RPMI7951 (cell line): ENCODE data around the gene ATP10A. TPM values are rescaled to one million over a fixed set of nuclear protein-coding genes. Genes with fewer than 3 reads are reported as not detected.
A peak's percentile ranks its signal among the peaks of the same experiment; 100 is the strongest.

Experiments used
- DNase-seq: peaks from one replicate; pipeline ENCODE4 v3.0.0-alpha.2; 2012; ENCODE audit warnings: low read depth
- total RNA-seq: library from RNA; depleted of rRNA; stranded (reverse); fragments of >200 nt; shearing (Covaris generic); gene quantifications from 2 replicates; pipeline ENCODE4 v1.2.3, GENCODE V29; 2014; rRNA removed

Gene ATP10A, protein sequence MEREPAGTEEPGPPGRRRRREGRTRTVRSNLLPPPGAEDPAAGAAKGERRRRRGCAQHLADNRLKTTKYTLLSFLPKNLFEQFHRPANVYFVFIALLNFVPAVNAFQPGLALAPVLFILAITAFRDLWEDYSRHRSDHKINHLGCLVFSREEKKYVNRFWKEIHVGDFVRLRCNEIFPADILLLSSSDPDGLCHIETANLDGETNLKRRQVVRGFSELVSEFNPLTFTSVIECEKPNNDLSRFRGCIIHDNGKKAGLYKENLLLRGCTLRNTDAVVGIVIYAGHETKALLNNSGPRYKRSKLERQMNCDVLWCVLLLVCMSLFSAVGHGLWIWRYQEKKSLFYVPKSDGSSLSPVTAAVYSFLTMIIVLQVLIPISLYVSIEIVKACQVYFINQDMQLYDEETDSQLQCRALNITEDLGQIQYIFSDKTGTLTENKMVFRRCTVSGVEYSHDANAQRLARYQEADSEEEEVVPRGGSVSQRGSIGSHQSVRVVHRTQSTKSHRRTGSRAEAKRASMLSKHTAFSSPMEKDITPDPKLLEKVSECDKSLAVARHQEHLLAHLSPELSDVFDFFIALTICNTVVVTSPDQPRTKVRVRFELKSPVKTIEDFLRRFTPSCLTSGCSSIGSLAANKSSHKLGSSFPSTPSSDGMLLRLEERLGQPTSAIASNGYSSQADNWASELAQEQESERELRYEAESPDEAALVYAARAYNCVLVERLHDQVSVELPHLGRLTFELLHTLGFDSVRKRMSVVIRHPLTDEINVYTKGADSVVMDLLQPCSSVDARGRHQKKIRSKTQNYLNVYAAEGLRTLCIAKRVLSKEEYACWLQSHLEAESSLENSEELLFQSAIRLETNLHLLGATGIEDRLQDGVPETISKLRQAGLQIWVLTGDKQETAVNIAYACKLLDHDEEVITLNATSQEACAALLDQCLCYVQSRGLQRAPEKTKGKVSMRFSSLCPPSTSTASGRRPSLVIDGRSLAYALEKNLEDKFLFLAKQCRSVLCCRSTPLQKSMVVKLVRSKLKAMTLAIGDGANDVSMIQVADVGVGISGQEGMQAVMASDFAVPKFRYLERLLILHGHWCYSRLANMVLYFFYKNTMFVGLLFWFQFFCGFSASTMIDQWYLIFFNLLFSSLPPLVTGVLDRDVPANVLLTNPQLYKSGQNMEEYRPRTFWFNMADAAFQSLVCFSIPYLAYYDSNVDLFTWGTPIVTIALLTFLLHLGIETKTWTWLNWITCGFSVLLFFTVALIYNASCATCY (N-terminal part only)
- total RNA-seq: not detected in 2 replicates

DNA sequence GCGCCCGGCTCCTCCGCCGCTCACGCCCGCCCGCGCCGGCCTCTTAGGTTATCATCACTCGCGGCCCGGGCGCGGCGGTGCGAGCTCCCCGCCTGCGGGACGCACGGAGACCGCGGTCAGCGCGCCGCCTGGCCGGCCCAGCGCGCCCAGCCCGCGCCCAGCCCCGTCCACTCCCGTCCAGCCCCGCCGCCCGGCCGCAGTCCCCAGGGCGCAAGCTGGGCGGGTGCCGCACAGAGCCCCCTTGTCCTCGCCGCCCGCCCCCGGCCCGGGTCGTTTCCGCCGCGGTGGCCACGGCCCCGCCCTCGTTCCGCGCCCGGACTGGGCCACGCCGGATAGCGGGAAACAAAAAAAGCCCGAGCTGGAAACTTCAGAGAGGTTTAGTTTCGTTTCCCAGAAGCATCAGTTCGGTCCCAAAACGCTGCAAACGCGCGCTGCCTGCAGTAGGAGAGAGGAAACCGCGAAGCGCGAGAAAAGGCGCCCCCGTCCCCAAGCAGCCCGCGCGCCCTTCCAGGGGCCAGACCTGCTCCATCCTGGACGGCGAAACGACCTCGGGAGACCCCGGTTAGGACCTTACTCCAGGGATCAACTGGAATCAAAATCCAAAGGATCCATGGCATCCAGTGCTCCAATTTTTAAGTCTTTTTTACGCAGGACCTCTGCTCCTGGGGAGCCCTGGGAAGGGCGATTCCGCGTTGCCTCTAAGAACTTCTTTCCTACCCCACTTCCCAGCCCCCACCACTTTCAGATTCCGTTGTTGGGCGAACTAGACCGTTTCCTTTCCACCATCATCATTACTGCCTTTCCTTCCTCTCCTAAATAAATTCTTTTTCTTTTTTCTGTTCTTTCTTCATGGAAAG lies at the start of gene ATP10A:
Gene ATP10A (minus strand): TSS at position 217 of the 857 bp plus-strand sequence. CDS start 231 bp downstream, outside the sequence.
- peak; percentile 2 for DNase-seq

DNA sequence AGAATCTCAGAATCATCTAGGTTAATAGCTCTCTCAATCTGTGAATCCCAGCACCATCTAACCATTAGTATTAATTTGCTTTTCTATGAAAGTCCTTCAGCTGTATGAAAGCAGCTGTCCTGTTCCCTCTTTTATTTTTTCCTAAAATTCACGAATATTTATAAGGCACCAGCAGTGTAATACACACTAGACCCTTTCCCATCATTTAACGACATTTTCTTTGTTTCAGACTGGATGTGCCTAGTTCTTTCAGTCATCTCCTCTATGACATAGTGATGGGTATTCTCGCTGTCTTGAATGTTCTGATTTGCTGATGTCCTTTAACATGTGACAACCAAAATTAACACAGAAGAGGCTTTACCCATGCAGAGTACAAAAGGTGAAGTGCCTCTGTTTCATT lies 48.9 kb upstream of the ATP10A start:
- DNase-seq: no peak

DNA sequence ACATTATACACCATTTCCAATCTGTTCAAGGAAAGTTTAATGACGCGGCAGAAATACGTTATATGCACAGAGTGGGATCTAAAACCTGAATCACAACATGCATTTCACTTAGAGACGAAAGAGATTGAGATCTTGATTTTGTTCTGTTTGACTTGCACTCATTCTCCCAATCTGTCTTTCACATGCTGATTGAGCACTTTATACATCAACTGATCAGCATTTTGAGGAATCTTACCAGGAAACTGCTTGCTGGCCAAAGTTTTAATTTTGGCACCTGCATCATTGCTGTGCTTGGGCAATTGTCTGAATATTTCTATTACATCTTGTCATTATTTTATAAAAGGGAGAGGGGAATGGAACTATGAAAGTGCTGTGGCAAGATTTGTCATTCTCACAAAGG lies 47.7 kb upstream of the ATP10A start:
- no peak for DNase-seq

DNA sequence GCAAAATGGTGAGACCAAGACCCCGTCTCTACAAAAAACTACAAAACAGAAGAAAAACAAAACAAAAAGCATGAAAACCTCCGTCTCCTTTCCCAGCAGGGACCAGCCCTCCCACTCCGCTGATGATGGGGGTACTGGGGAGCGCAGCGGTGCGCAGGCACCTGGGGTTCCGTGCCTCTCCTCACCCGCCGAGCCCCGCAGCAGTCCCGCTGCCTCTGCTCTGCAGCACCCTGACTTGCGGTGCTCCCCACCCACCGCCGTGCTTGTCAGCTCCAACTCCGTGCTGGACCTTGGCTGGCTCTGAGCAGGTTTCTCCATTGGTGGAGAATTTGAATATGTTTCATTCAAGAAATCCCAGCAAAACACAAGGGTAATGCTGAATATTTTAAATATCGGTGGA lies 46.7 kb upstream of the ATP10A start:
- DNase-seq: no peak

DNA sequence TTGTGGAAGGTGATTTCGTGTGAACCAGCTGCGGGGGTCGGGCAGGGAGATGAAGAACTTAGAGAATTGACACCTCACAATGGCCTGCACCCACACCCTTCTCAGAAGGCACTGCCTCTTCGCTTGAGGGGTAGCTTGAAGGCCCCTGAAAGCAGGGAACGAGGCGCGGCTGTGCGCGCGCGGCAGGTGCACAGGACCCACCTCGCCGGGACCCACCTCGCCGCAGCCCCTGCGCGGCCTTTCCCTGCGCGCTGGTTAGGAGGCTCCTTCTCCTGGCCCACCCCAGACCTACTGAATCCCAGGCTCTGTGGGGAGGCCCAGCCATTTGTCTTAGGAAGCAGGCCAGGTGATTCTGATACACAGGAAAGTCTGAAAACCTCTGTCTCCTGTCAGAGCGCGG lies 46.2 kb upstream of the ATP10A start:
- DNase-seq: no peak

DNA sequence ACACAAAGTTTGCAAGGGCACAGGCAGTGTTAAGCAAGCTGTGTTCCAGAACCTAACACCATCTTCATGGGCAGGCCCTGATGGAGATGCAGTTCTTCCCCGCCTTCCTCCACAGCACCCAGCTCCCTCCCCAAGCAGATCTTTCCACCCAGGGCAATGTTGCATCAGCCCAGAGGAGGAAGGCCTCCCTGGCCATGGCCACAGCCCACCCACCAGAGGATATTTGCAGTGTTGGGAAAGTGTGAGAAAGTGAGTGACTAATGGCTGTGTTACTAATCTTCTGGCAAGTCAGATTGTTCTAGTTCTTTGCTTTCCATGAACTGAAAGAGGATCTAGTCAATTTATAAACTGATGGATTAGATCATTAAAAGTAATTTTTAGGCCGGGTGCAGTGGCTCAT lies 42.0 kb upstream of the ATP10A start:
- DNase-seq: no peak

DNA sequence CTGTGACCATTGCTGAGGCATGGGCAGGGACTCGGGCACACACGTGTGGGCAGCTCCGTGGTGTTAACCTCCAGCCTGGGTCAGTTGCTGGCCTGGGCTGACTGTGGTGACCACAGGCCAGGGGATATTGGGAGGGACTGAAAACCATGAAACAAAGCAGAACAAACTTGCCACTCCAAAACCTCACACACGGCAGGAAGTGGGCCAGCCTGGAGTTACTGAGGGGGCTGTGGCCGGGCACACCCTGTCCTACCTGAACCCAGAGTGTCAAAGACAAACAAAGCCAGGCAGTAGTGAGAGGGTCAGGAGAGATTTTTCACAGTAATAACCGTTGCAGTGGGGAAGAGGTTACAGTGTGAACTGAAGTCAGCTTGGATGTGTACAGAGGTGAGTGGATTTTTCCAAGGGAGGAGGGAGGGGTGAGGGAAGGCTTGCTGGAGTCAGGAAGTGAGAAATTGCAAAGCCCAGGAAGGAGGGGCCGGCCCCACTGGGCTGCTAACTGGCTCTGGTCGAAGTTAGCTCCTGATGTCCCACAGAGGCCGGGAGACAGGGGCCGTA lies 40.0 kb upstream of the ATP10A start:
- DNase-seq: no peak

DNA sequence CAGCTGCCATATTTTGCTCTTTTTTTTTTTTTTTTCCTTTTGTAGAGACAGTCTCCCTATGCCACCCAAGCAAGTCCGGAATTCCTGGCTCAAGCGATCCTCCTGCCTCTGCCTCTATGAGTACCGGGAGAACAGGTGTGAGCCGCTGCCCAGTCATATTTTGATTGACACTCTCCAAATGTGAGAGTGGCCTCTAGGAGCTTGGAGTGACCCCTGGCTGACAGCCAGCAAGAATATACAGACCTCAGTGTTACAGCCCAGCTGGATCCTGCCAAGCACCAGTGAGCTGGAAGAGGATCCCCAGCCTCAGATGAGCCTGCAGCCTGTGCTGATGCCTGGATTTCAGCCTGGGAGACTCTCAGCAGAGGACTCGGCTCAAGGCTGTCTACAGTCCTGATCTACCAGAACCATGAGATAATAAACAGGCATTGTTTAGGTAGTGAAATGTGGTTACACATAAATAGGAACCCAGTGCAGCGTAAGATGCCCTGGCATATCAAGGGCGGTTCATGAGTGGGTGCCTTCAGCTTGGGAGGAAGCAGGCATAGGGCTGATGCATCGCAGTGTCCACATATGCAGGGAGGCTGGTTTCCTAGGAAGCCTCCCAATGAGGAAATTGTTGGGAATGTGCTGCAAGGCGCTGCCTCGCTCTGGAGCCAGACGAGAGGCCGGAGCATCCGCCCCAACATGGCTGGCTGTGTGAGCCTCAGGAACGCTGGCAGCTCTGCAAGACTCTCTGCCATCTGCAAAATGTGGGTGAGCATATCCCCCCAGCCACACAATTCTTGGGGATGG lies 38.9 kb upstream of the ATP10A start:
- DNase-seq: no peak

DNA sequence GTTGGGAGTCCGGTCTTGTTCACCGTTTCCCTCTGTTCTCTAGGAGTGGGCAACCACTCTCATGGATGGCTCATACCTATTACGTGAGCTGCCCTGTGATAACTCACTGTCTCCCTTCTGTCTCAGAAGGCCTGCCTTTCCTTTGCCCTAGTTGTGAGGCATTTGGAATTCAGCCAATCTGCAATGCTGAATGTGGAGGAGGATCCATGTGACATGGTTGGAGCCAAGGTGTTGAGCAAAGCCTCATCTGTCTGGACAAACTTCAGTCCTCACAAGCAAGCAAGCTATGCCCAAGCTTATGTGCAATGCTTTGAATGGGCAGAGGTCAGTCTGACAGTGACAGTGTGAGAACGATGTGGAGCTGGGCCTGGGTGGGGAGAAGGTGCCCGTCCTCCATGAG lies 37.8 kb upstream of the ATP10A start:
- DNase-seq: no peak

DNA sequence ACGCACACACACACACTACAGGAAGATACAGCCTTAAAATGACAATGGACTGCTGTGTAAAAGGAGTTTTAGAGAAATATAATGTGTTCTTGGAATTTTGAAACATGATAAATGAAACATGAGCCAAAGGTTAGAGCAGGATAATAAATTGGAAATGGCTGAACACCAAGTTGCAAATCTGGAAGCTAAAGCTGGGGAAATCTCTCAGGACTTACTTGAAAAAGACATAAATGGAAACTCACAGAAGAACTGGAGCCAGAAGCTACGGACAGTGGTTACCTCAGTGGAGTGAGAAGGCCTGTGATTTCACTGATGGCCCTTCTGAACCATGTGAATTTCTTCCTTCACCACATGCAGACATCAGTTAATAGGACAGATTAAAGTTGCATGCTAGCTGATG lies 37.3 kb upstream of the ATP10A start:
- DNase-seq: no peak

DNA sequence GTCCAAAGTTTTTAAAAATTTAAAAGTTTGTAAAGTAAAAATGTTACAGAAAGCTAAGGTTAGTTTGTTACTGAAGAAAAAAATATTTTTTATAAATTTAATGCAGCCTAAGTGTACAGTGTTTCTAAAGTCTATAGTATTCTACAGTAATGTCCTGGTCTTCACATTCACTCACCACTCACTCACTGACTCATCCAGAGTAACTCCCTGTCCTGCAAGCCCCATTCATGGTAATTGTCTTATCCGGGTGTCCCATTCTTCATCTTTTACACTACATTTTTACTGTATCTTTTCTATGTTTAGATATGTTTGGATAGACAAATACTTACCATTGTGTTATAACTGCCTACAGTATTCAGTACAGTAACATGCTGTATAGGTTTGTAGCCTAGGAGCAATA lies 36.7 kb upstream of the ATP10A start:
- DNase-seq: no peak

DNA sequence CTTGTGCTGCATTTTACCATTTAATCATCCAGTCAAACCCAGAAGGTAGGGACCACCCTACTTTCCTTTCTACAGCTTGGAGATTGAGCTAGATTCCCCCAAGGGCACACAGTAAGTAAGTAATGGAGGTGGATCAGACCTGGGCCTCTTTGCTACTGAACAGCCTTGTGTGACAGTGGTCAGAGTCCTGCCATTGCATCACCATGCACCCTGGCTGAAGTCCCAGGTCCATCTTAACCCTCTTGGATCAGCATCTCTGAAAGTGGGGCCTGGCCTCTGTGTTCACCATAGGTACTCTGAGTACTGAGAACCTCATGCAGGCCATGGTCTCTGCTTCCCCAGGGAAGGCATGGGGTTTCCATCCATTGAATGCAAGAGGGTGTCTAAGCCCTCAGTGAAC lies 34.5 kb upstream of the ATP10A start:
- no peak for DNase-seq

DNA sequence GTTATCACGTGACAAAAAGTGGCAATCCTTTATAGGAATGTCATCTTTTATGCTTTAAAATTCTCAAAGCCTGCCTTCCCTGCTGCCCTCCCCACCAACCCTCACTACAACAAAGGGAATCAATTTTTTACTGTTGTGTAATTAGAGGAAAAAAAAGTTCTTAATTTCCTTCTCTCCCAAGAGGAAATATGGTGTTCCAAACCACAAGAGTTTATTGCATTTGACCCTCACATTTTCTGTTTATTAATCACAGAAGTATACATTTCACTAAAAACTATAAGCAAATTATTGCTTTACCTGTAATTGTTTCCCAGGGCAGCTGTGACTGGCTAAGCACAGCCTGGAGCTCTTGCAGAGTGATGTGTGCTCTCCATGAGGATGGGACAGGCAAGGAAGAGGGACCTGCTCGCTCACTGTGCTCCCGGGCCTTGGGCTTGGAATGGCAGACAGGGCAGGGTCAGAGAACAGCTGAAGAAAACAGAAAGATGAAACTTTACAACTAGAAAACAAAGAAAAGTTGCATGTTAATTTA lies 31.3 kb upstream of the ATP10A start:
- no peak for DNase-seq

DNA sequence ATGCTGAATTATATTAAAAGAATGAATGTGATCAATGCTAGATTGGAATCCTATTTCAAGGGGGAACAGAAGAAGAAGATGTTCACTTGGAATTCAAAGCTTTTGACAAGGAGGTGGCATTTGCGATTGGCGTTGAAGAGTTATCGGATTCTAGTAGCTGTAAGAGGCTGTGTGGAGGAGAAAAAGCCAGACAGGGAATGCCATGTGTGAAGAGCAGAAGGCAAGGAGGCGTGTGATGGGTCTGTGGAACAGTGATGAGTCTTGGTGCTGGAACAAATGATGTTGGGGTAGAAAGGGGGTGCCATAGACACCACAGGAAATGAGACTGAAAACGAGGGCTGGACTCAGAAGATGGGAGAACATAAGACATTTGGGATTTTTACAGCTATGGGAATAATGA lies 30.5 kb upstream of the ATP10A start:
- no peak for DNase-seq

DNA sequence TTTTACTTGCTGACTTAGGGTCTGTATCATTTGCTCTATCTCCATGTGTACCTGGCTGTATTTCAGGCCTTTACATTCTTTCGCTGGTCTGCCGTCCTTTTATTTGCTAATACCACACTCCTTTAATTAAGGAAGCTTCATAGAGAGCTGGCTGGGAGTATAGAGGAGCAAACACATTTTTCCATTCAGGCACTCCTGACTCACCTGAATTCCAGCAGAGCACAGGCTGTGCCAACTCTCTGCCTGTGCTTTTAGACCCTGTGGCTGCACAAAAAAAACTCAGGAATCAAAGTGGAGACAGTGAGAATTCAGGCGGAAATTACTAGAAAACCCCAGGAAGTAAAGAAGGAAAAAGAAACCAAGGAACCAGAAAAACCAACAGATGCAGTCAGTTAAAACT lies 29.0 kb upstream of the ATP10A start:
- no peak for DNase-seq

DNA sequence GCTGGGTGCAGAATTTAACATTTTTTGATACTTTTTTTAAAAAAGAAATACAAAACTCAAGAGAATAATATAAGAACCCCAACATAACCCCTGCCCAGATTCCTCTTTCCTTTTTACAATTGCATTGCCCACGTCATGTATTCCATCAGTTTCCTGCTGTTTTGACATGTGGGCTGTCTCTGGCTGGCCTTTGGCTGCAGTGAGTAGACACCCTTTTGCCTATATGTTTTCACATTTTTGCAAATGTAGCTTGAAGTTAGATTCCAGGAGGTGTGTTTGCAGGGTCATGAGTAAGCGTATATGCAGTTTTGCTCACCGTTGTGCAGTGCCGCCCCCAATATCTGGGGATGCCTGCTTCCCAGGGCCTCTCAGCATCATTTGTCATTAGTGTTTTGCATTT lies 28.0 kb upstream of the ATP10A start:
- DNase-seq: no peak

DNA sequence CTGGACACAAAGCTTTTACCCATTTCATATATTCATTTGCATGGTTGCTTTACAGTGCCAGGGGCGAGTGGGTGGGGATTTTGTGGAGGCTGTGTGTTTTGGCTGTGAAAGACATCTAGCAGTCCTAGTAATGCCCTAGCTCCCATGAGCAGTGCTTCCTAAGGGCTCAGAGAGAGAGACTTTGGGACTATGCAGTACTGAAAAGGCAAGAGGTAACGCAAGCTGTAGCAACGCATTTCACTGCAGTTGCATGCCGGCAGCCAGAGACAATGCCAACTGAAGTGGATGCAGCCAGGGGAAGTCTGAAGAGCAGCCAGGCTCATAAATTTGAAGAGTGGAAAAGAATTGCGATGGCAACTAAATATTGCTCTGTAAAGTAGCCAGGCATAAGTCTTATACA lies 27.4 kb upstream of the ATP10A start:
- DNase-seq: no peak

DNA sequence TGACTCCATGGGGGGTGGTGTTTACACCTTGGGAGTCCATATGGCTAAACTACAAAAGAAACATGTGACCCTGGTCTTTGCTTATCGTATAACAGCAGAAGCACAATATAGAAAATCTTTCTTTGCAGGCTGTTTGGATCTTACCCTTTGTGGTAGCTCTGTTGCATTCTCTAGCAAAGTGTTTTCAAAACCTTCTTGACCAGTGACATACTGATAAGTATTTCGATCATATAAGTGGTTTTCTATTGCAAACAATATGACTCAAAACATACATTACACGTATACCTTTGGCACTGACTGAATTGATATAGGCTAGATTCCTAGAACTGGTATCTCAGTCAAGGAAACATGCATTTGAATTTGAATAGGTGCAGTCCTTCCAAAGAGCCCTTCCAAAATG lies 24.7 kb upstream of the ATP10A start:
- no peak for DNase-seq

DNA sequence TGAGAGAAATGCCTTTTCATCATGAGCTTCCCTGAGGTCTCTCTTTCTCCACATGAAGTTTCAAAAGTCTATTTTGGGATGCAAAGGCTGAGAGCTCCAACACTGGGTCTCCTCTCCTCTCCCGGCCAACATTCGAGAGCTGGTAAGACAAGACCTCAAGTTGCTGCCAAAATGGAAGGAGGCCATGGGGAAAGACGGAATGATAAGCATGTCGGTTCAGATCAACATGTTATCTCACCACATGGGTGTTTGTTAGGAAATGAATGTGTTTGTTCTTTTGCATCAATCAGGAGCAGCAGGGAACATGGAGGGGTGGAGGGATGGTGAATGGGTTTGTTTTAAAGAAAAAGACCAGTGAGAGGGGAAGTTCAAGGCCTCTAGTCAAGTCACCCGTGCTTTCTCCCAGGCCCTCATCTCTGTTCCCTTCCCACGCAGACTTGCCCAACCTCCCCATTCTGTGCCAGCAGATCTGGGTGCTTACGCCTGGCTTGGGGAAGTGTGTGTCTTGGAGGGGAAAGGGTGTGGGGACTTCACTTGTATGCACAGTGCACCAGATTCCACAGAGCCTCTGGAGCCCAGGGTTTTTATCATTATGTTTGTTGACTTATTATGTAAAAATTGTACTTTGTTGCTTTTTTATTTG lies 23.5 kb upstream of the ATP10A start:
- no peak for DNase-seq
